Psoas muscle (tissue), 8 donors: Measurements from ENCODE around the gene ARID3C. TPM values are rescaled to one million over a fixed set of nuclear protein-coding genes. Genes with fewer than 3 reads are reported as not detected.

Experiments used
- ATAC-seq, 4 donors: fragments of 200-7000 bp; cut with Tn5 transposase; one replicate each; pipeline ENCODE4 v1.9.1; 2020; ENCODE audit warnings: moderate library complexity in 3 of 4, mild to moderate bottlenecking in 2 of 4
- DNase-seq, 2 donors: peaks; one replicate each; pipeline ENCODE4 v3.0.0-alpha.2; 2020
- H3K27ac ChIP-seq: fragments of 200-600 bp; one replicate; pipeline ENCODE4 v1.8.0; 2022
- H3K27me3 ChIP-seq, 3 donors: fragments of 200-600 bp in 1 of 3; one replicate each; pipeline versions ENCODE4 v1.6.1 to v1.8.0; 2013 to 2022; ENCODE audit warnings: low read length in 2 of 3, mild to moderate bottlenecking in 2 of 3, moderate library complexity in 1 of 3; ENCODE audit not compliant: insufficient read depth in 3 of 3
- H3K36me3 ChIP-seq, 2 donors: fragments of 200-600 bp in 1 of 2; one replicate each; pipeline versions ENCODE4 v1.6.1 to v1.8.0; 2013 to 2022; ENCODE audit warnings: low read depth in 1 of 2, mild to moderate bottlenecking in 1 of 2, moderate library complexity in 1 of 2; ENCODE audit not compliant: insufficient read depth in 1 of 2
- H3K4me1 ChIP-seq: fragments of 200-600 bp; one replicate; pipeline ENCODE4 v1.8.0; 2022
- H3K4me3 ChIP-seq: fragments of 200-600 bp; one replicate; pipeline ENCODE4 v1.8.0; 2022; ENCODE audit warnings: mild to moderate bottlenecking
- H3K9me3 ChIP-seq: fragments of 200-600 bp; one replicate; pipeline ENCODE4 v1.8.0; 2022
- CTCF ChIP-seq: fragments of 200-600 bp; IDR thresholded peaks from one replicate; pipeline ENCODE4 v1.8.0; 2022; ENCODE audit warnings: antibody characterized with exemption
- WGBS, 3 donors: extraction: QIAGEN DNeasy Blood & Tissue Kit; methylation state at CpG; one replicate each; pipeline versions ENCODE4 v1.1.6 to v1.1.7; 2013; 5-methylcytosine and 5-hydroxymethylcytosine counted together
- intact Hi-C, 2 donors: fragments of 100-400 bp; cut with DNase I; formaldehyde crosslinking; loops; one replicate each; pipeline versions ENCODE4 v1.11.0 to v1.14.2; 2022
- polyA plus RNA-seq, 3 donors: library from polyadenylated mRNA; stranded (reverse); fragments of 200-250 nt; gene quantifications; one replicate each; pipeline ENCODE4 v1.2.3, GENCODE V29; 2013
- total RNA-seq, 4 donors: library from RNA; stranded (reverse); fragmentation: NEBNext Ultra II Directional in 2 of 4; extraction: Animal tissue kit (Norgen Biotek cat#: 25700) in 2 of 4; gene quantifications; one replicate each; pipeline versions ENCODE4 v1.2.1 to v1.2.4, GENCODE V29; 2021 to 2023
- donor health status: healthy with polysubstance abuse.
- donor health status: DM: no; HTN: no; CAD: no; lungs with moderate emphysema.
- donor health status: Bipolar disorder and iron deficiency.
- donor health status: healthy.
- donor health status: DM: yes; HTN: yes; CAD: no.
- donor health status: DM: no; HTN: no; CAD: no.
- donor health status: DM: no; HTN: no; CAD: no.
- donor health status: DM: yes; HTN: yes; CAD: no.

The ARID3C gene
- total and polyA plus RNA-seq, 7 donors, result 0.16 TPM; not detected in 6

- no peaks in the 10 kb centered on the region for H3K27me3 ChIP-seq
- peaks cover 51% of the 10 kb centered on the region for H3K4me1 ChIP-seq
- intact Hi-C loops, result no loop called here
- H3K4me3 ChIP-seq, result no peak overlapping the region
- peaks cover 0 to 34% of the 10 kb centered on the region in 2 donors for H3K36me3 ChIP-seq
- no peaks in the 10 kb centered on the region for H3K9me3 ChIP-seq
- H3K27ac ChIP-seq, result peak overlapping the region; percentile 88
- no peak for TF ChIP-seq CTCF
- peak in 1 of 2 donors; percentile 41 for DNase-seq
- ATAC-seq, result no peak
- 50 to 57% (median 57%) methylated on average over 5 of the region's 5 CpGs for whole genome bisulfite sequencing, 3 donors
Measured at GRCh38 chr9:34650816-34651215, 21.9 kb upstream of the ARID3C start.

GRCh38 chr9:34648673-34649072 is 19.8 kb upstream of the ARID3C start:
- 82 to 83% (median 83%) methylated on average over 8 of the region's 8 CpGs for WGBS, 3 donors
- no peak overlapping the region for H3K4me3 ChIP-seq
- intact Hi-C loops, result loop anchor here in 1 of 2 donors (5.0 kb wide), 1 partner anchor 54 kb away; no protein-coding TSS in a partner anchor
- peaks cover 36% of the 10 kb centered on the region for H3K4me1 ChIP-seq
- DNase-seq, result no peak
- no peak for ATAC-seq
- no peaks in the 10 kb centered on the region for H3K27me3 ChIP-seq
- H3K36me3 ChIP-seq, result peaks cover 0 to 34% of the 10 kb centered on the region in 2 donors
- TF ChIP-seq CTCF, result no peak
- H3K27ac ChIP-seq, result no peak overlapping the region
- no peaks in the 10 kb centered on the region for H3K9me3 ChIP-seq

- H3K9me3 ChIP-seq, result no peaks in the 10 kb centered on the region
- H3K36me3 ChIP-seq, result peaks cover 0 to 34% of the 10 kb centered on the region in 2 donors
- peaks cover 26% of the 10 kb centered on the region for H3K4me1 ChIP-seq
- H3K27me3 ChIP-seq, result no peaks in the 10 kb centered on the region
- no peak for TF ChIP-seq CTCF
- ATAC-seq, result no peak
- peak overlapping the region; percentile 74 for H3K4me3 ChIP-seq
- intact Hi-C loops, result loop anchor here in 1 of 2 donors (5.0 kb wide), 1 partner anchor 55 kb away; no protein-coding TSS in a partner anchor
- WGBS, 3 donors, result 63 to 76% (median 66%) methylated on average over 10 of the region's 10 CpGs
- H3K27ac ChIP-seq, result peak overlapping the region; percentile 81
- no peak for DNase-seq
Measured at GRCh38 chr9:34647651-34648050, 18.8 kb upstream of the ARID3C start.

GRCh38 chr9:34647084-34647403 is 18.2 kb upstream of the ARID3C start:
- Histone ChIP-seq H3K27me3 (no peaks in the 10 kb centered on the region), H3K36me3 (peaks cover 0 to 34% of the 10 kb centered on the region in 2 donors), H3K4me3 (peak overlapping the region; percentile 74), H3K9me3 (no peaks in the 10 kb centered on the region), H3K27ac (peak overlapping the region; percentile 81), H3K4me1 (peaks cover 22% of the 10 kb centered on the region)
- TF ChIP-seq CTCF, result no peak
- 2 to 7% (median 4%) methylated on average over 8 of the region's 8 CpGs for WGBS, 3 donors
- intact Hi-C loops, result loop anchor here in 1 of 2 donors (5.0 kb wide), 1 partner anchor 55 kb away; no protein-coding TSS in a partner anchor
- DNase-seq (no peak), ATAC-seq (peak in 1 of 4 donors; percentile 7)
